IMR-90 (cell line): ENCODE results near the gene FOXK1. TPM values are rescaled to one million over a fixed set of nuclear protein-coding genes. Genes with fewer than 3 reads are reported as not detected.

ENCODE experiments used
- ATAC-seq: fragments of 200-7000 bp; cut with Tn5 transposase; 2 replicates; pipeline ENCODE4 v1.9.1; 2020; ENCODE audit warnings: low read depth, mild to moderate bottlenecking, moderate library complexity
- BruUV-seq: library from RNA; stranded (reverse); fragments of 400-500 nt; replicated peaks from 2 replicates; lab custom pipeline; 2021; lab: Mats Ljungman, UMichigan
- CTCF ChIA-PET: fragments of 300-600 bp; formaldehyde crosslinking; extraction: SDS; loops from one replicate; lab custom pipeline; 2021; ENCODE audit warnings: antibody characterized with exemption; lab: Yijun Ruan, JAX
- POLR2A ChIA-PET: fragments of 300-600 bp; sonication (Branson Sonifier 250); formaldehyde crosslinking; loops from one replicate; lab custom pipeline; 2022; ENCODE audit warnings: antibody characterized with exemption; ENCODE audit not compliant: unreplicated experiment; lab: Charles Lee
- DNase-seq: peaks from one replicate; pipeline ENCODE4 v3.0.0; 2013
- H2AFZ ChIP-seq: replicated peaks from 2 replicates; pipeline ENCODE3; 2013; ENCODE audit warnings: low read length, mild to moderate bottlenecking; ENCODE audit not compliant: poor library complexity
- H2AK5ac ChIP-seq: 2 replicates; pipeline ENCODE4 v1.6.1; 2013; ENCODE audit warnings: low read depth, low read length, inconsistent platforms
- H2AK9ac ChIP-seq: replicated peaks from 2 replicates; pipeline ENCODE3; 2013; ENCODE audit warnings: mild to moderate bottlenecking, low read depth, low read length, moderate library complexity; ENCODE audit not compliant: poor library complexity
- H2BK120ac ChIP-seq: 2 replicates; pipeline ENCODE4 v1.6.1; 2013; ENCODE audit warnings: low read depth, low read length, inconsistent platforms
- H2BK15ac ChIP-seq: 3 replicates; pipeline ENCODE4 v1.6.1; 2013; ENCODE audit warnings: low read depth, low read length, inconsistent platforms
- H2BK20ac ChIP-seq: 2 replicates; pipeline ENCODE4 v1.6.1; 2013; ENCODE audit warnings: low read depth, mild to moderate bottlenecking, inconsistent platforms, low read length, moderate library complexity
- H2BK5ac ChIP-seq: 2 replicates; pipeline ENCODE4 v1.6.1; 2013; ENCODE audit warnings: mild to moderate bottlenecking, low read depth, low read length, inconsistent platforms; ENCODE audit not compliant: poor library complexity, severe bottlenecking
- H3K14ac ChIP-seq: replicated peaks from 2 replicates; pipeline ENCODE4 v1.6.1; 2013; ENCODE audit warnings: low read depth, low read length, inconsistent platforms
- H3K18ac ChIP-seq: 2 replicates; pipeline ENCODE4 v1.6.1; 2013; ENCODE audit warnings: low read depth, low read length, control low read depth
- H3K23ac ChIP-seq: 2 replicates; pipeline ENCODE4 v1.6.1; 2013; ENCODE audit warnings: low read depth, low read length, inconsistent platforms
- H3K27ac ChIP-seq: 2 replicates; pipeline ENCODE4 v1.5.1; 2013; ENCODE audit warnings: mild to moderate bottlenecking, control low read depth, low read length; ENCODE audit not compliant: insufficient read depth
- H3K27me3 ChIP-seq: 2 replicates; pipeline ENCODE4 v1.6.1; 2013; ENCODE audit warnings: low read length; ENCODE audit not compliant: control insufficient read depth, insufficient read depth
- H3K36me3 ChIP-seq: 2 replicates; pipeline ENCODE4 v1.6.1; 2013; ENCODE audit warnings: low read length, mixed read lengths; ENCODE audit not compliant: control insufficient read depth, insufficient read depth
- H3K4ac ChIP-seq: 2 replicates; pipeline ENCODE4 v1.6.1; 2013; ENCODE audit warnings: low read depth, low read length, inconsistent platforms
- H3K4me1 ChIP-seq: 2 replicates; pipeline ENCODE4 v1.6.1; 2013; ENCODE audit warnings: low read length, mixed read lengths; ENCODE audit not compliant: control insufficient read depth, insufficient read depth
- H3K4me2 ChIP-seq: 2 replicates; pipeline ENCODE4 v1.6.1; 2013; ENCODE audit warnings: low read depth, mild to moderate bottlenecking, control low read depth, low read length, moderate library complexity
- H3K4me3 ChIP-seq: 2 replicates; pipeline ENCODE4 v1.5.1; 2013; ENCODE audit warnings: low read depth, mild to moderate bottlenecking, control low read depth, low read length, moderate library complexity; ENCODE audit not compliant: insufficient read depth
- H3K56ac ChIP-seq: 2 replicates; pipeline ENCODE4 v1.6.1; 2013; ENCODE audit warnings: low read length, inconsistent platforms; ENCODE audit not compliant: insufficient read depth; ENCODE audit errors: extremely low read depth
- H3K79me1 ChIP-seq, 2 experiments: 2 replicates each; pipeline ENCODE4 v1.6.1; 2013; ENCODE audit warnings: low read length in 2 of 2, inconsistent platforms in 1 of 2, low read depth in 1 of 2
- H3K9ac ChIP-seq: 2 replicates; pipeline ENCODE4 v1.6.1; 2013; ENCODE audit warnings: low read depth, low read length, control low read depth
- H3K9me1 ChIP-seq: 2 replicates; pipeline ENCODE4 v1.6.1; 2013; ENCODE audit warnings: low read length, inconsistent platforms; ENCODE audit not compliant: insufficient read depth
- H3K9me3 ChIP-seq: 2 replicates; pipeline ENCODE4 v1.6.1; 2013; ENCODE audit warnings: low read length; ENCODE audit not compliant: control insufficient read depth, insufficient read depth
- H4K20me1 ChIP-seq: 2 replicates; pipeline ENCODE4 v1.6.1; 2013; ENCODE audit warnings: low read length, inconsistent platforms; ENCODE audit not compliant: insufficient read depth
- H4K5ac ChIP-seq: 2 replicates; pipeline ENCODE4 v1.6.1; 2013; ENCODE audit warnings: mild to moderate bottlenecking, low read depth, low read length, control low read depth
- H4K8ac ChIP-seq, 2 experiments: 2 replicates each; pipeline ENCODE4 v1.6.1; 2013; ENCODE audit warnings: low read depth in 2 of 2, low read length in 2 of 2, control low read depth in 1 of 2, inconsistent platforms in 1 of 2
- H4K91ac ChIP-seq: 2 replicates; pipeline ENCODE4 v1.6.1; 2013; ENCODE audit warnings: low read depth, low read length, inconsistent platforms; ENCODE audit not compliant: insufficient read depth
- CHD1 ChIP-seq: IDR thresholded peaks from 2 replicates; pipeline ENCODE4 v1.6.1; 2012; ENCODE audit warnings: low read depth, low read length, improper control_type of control experiment
- FOS ChIP-seq: fragments of 150-350 bp; IDR thresholded peaks from 2 replicates; pipeline ENCODE4 v1.6.1; 2016; ENCODE audit warnings: low read depth, low read length
- RAD21 ChIP-seq: IDR thresholded peaks from 2 replicates; pipeline ENCODE4 v1.6.1; 2012; ENCODE audit warnings: low read length, improper control_type of control experiment
- RCOR1 ChIP-seq: IDR thresholded peaks from 2 replicates; pipeline ENCODE4 v1.6.1; 2012; ENCODE audit warnings: mild to moderate bottlenecking, low read length, improper control_type of control experiment; ENCODE audit not compliant: insufficient replicate concordance
- WGBS, 2 experiments: methylation state at CpG; one replicate each; pipeline versions ENCODE4 v1.1.5 to v1.1.7; 2013; ENCODE audit warnings: missing lambda C conversion rate in 2 of 2; ENCODE audit not compliant: insufficient read length in 1 of 2; ENCODE audit errors: extremely low coverage in 2 of 2; 5-methylcytosine and 5-hydroxymethylcytosine counted together
- dilution Hi-C: fragments of 300-500 bp; cut with HindIII; formaldehyde crosslinking; loops from one replicate; pipeline ENCODE4 v1.14.3; 2018; ENCODE audit warnings: low sequenced_read_pairs; ENCODE audit not compliant: unreplicated experiment
- in situ Hi-C: fragments of 300-500 bp; cut with MboI; formaldehyde crosslinking; loops from 3 replicates; pipeline ENCODE4 v1.14.3; 2019; ENCODE audit warnings: low sequenced_read_pairs, inconsistent platforms, mixed read lengths
- intact Hi-C: fragments of 100-400 bp; cut with micrococcal nuclease; formaldehyde crosslinking; loops from 2 replicates; pipeline ENCODE4 v1.10.0; 2022
- polyA plus RNA-seq, 3 experiments: library from polyadenylated mRNA; depleted of rRNA; stranded (reverse); fragments of >200 nt; gene quantifications; 2 replicates each; pipeline ENCODE4 v1.2.3, GENCODE V29; 2012; ENCODE audit warnings: low replicate concordance in 1 of 3
- total RNA-seq: library from RNA; depleted of rRNA; stranded (reverse); fragments of >200 nt; gene quantifications from 2 replicates; pipeline ENCODE4 v1.2.3, GENCODE V29; 2012

Gene FOXK1
- total and polyA plus RNA-seq, 2 of the 4 experiments (the other 2 are of a cell fraction): 4.3 to 8.8 TPM

DNA sequence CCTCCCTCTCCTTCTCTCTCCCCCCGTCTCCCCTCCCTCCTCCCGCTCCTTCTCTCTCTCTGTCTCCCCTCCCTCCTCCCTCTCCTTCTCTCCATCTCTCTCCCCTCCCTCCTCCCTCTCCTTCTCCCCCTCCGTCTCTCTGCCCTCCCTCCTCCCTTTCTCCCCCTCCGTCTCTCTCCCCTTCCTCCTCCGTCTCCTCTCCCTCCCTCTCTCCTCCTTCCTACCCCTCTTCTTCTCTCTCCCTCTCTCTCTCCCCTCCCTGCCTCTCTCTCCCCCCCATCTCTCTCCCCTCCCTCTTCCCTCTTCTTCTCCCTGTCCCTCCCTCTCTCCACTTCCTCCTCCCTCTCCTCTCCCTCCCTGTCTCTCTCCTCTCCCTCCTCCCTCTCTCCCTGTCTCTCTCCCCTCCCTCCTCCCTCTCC lies 125.5 kb downstream of the FOXK1 start:
- H4K8ac ChIP-seq: no peak overlapping the region
- dilution Hi-C loops: no loop called here
- POLR2A ChIA-PET: no interaction called here

More for the DNA sequence above, 125.5 kb downstream of the FOXK1 start:
- intact Hi-C loops: no loop called here
- DNase-seq (no peak), ATAC-seq (no peak)
- peaks cover 16% of the 10 kb centered on the region for H3K27me3 ChIP-seq
- no peak overlapping the region for H4K5ac ChIP-seq
- H2BK20ac ChIP-seq: no peak overlapping the region
- TF ChIP-seq RAD21 (no peak), FOS (no peak), CHD1 (no peak), RCOR1 (no peak)
- no peak overlapping the region for H2AFZ ChIP-seq
- H3K9ac ChIP-seq: no peak overlapping the region
- H3K14ac ChIP-seq: no peak overlapping the region
- H2AK5ac ChIP-seq: no peak overlapping the region
- CTCF ChIA-PET: no interaction called here
- H3K56ac ChIP-seq: no peak overlapping the region
- no peak overlapping the region for H2BK5ac ChIP-seq
- WGBS, 2 experiments: 13% methylated on average over 4 of the region's 5 CpGs; no CpG with 5 or more reads in 1 of the 2 experiments
- no peak overlapping the region for H3K18ac ChIP-seq
- no peaks in the 10 kb centered on the region for H3K36me3 ChIP-seq
- BruUV-seq: no TSS peak
- H3K4me2 ChIP-seq: no peak overlapping the region
- H2AK9ac ChIP-seq: no peak overlapping the region
- H4K91ac ChIP-seq: no peak overlapping the region
- H3K9me3 ChIP-seq: no peaks in the 10 kb centered on the region; the same call in 1 of the 2 replicates
- H3K4ac ChIP-seq: no peak overlapping the region
- no peak overlapping the region for H2BK120ac ChIP-seq
- H3K23ac ChIP-seq: no peak overlapping the region
- H3K4me3 ChIP-seq: no peak overlapping the region
- no peaks in the 10 kb centered on the region for H3K4me1 ChIP-seq
- H2BK15ac ChIP-seq: no peak overlapping the region
- H3K27ac ChIP-seq: no peak overlapping the region
- H3K9me1 ChIP-seq: no peaks in the 10 kb centered on the region
- in situ Hi-C loops: no loop called here
- H3K79me1 ChIP-seq: no peaks in the 10 kb centered on the region
- H4K20me1 ChIP-seq: no peaks in the 10 kb centered on the region
